SIG-M5 (cell line): Measurements from ENCODE around the gene KIF15.
"Not testable (repeated sequence)": the region's sequence is repeated elsewhere in the genome, so short reads cannot be mapped to it uniquely, and the experiment has no call there.

ENCODE experiments used
- DNase-seq: peaks from one replicate; lab custom pipeline; 2025; lab: John Stamatoyannopoulos, UW

KIF15 gene

DNA sequence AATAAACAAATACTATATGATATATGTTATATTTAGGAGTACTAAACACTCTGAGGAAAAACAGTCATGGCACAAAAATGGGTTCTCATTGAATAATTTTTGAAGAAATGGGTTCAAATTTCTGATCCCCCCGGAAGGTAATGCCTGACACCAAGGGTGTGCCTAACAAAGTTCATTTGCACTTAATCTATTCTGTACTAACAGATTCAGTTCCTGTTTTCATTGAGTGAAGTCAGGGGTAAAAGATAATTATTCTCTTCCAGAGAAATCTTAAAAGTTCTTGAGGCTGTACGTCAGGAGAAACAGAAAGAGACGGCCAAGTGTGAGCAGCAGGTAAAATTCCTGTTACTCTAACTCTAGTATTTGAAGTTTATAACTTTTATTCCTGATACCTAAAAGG lies 65.6 kb downstream of the KIF15 start:
- no peak for DNase-seq

DNA sequence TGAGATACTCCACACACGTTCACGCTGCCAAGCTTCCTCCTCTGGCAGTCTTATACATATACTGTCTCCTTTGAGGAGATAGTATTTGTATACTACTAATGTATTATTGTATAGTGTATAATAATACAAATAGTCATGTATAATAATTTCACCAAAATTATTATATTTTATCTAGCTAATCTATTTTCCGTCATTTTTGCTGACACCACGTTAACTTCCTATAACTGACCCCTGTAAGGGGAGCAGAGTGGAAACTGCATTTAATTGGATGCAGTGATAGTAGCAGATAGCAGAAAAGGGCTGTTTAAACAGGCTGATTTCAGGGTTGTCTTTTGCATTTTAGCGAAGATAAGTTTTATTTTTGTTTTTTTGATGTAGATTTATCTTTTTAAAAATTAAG lies 69.6 kb downstream of the KIF15 start:
- no peak for DNase-seq

DNA sequence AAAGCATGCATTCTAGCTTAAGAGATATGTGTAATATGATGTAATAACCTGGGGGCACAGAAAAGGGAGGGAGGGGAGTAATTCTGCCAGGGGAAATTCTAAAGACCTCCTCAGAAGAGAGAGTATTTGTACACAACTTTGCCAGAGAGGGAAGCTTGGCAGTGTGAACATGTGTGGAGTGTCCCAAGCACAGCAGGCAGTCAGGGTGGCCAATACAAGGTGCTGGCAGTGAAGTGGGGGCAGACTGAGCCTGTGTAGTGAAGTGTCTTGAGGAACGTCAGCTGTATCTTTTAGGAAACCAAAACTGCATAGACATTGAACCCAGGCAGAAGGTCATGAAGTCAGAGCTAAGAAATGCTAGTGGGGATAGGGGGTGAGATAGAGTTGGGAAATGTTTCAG lies 70.4 kb downstream of the KIF15 start:
- no peak for DNase-seq

DNA sequence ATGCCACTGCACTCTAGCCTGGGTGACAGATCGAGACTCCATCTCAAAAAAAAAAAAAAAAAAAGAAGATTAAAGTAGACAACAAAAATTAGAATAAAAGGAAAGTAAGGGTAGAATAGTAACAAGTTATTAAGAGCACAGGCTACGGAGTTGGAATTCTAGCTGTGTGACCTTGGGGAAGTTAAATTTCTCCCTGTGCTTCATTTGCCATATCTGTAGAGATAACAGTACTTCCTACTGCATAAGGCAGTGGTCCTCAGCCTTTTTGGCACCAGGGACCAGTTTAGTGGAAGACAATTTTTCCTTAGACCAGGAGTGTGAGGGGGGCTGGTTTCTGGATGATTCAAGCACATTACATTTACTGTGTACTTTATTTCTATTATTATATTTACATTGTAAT lies 71.4 kb downstream of the KIF15 start:
- DNase-seq: no peak

DNA sequence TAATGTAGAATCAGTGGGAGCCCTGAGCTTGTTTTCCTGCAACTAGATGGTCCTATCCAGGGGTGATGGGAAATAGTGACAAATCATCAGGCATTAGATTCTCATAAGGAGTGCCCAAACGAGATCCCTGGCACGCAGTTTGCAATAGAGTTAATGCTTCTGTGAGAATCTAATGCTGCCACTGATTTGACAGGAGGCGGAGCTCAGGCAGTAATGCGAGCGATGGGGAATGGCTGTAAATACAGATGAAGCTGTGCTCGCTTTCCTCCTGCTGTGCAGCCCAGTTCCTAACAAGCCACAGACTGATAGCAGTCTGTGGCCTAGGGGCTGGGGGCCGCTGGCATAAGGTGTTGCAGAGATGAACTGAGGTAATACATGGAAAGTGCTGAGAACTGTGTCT lies 71.8 kb downstream of the KIF15 start:
- no peak for DNase-seq

DNA sequence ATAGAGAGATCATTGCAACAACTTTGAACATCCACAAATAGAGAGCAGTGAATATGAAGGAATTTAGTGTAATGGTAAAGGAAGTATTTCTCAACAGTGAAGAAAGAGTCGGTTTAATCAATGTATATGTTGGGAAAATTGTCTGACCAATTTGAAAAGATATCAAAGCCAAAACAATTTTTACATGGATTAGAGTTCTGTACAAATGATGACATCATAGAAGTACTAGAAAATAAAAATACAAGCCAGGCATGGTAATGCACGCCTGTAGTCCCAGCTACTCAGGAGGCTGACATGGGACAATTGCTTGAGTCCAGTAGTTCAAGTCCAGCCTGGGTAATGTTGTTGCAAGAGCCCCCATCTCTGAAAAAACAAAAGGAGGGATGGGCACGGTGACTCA lies 74.1 kb downstream of the KIF15 start:
- no peak for DNase-seq

DNA sequence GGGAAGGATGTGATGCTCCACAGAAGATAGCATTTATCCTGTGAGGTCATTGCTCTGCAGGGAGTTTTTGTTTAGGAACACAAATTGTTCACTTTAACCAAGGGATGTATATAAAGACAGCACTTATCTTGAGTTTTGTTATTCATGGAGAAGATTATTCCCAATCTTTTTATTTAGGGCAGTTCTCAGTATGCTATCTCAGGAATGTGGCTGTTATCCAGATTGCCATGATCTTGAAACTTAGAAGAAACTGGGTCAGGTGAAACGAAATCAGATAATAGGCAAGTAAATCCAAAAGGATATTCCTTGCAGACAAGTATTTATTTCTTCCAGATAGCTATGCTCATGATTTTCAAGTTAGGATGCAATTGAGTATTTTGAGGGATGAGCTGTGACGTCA lies 80.8 kb downstream of the KIF15 start:
- no peak for DNase-seq

DNA sequence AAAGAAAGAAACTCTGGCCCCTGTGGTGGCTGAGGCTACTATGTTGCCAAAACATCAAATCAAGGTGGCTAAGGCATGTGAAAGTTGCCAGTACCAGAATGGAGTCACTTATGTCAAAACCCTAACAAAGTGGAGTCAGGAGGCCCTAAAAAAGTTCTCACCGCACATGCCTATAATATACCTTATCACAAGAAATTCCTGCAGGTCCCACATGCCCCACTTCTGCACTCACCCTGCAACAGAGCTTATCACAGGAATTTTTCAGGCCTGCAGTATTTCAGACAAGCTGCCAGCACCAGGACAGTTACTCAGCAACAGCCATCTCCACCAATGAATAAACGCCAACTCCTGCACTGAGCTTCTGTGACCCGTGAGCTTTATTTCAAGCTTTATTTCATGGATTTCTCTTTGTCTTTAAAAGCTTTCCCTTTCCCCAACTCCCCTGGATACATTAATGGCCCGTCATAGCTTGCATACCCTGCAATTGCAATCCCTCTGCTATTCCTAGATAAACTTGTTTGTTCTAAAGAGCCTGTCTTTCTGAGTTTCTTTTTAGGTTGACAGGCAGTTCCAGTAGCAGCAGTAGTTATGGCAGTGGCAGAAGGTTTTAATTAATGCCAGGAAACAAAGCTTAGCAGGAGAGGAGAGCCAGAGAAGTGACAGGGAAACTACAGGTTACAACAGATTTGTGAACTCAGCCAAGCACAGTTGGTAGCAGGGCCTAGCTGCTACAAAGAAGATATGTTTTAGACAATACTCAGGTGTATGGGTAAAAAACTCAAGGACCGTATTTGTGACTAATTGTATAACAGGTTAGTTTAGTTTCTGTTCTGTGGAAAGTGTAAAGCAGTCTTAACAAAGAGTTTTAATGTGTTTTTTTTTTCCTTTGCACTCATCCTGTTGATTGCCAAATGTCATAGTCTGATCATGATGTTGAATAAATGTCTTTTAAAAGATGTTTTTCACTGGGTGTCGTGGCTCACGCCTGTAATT lies 84.2 kb downstream of the KIF15 start:
- no peak for DNase-seq

DNA sequence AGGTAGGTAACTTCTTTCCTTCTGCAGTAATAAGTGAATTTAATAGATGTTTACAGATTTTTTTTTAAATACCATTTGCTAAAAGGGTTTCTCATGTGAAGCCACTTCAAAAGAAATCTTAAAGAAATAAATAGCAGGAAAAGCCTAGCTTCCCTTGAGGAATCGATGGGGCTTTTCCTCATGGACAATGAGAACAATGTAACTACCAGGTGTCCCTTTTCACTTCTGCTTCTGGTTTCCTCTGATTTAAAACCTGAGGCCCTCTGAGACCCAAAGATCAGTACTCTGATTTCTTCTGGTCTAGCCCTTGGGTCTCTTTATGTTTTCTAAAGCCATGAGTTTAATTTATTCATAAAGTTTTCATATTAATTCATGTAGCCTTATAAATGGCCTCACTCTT lies 87.0 kb downstream of the KIF15 start:
- DNase-seq: no peak

DNA sequence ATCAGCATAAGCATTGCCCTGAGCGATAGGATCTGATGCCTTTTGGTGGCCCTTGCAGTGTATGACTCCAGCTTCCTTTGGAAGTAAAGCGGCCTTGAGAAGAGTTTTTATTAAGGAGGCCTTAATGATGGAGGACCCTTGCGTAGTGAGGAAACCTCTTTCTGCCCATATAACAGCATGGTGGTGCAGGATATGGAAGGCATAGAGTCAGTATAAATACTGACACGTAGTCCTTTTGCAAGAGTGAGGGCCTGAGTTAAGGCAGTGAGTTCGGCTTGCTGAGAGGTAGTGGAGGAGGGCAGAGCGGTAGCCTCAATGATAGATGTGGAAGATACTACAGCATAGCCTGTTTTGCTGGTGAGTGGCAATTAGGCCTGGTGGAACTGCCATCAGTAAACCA lies 95.1 kb downstream of the KIF15 start:
- DNase-seq: not testable (repeated sequence)

DNA sequence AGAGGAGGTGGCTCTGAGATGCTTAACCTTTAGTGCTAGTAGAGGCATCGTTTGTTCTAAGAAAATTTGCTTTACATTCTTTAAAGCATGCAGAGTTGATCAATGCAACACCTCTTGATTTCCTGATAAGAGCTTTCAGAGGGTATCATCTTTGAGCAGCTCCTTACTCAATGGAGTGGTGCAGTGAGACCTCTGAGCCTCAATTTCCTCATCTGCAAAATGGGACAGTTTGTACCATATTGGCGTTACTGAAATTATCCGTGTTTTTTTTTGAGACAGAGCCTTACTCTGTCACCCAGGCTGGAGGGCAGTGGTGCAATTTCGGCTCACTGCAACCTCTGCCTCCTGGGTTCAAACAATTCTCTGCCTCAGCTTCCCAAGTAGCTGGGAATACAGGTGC lies 98.5 kb downstream of the KIF15 start:
- DNase-seq: no peak

DNA sequence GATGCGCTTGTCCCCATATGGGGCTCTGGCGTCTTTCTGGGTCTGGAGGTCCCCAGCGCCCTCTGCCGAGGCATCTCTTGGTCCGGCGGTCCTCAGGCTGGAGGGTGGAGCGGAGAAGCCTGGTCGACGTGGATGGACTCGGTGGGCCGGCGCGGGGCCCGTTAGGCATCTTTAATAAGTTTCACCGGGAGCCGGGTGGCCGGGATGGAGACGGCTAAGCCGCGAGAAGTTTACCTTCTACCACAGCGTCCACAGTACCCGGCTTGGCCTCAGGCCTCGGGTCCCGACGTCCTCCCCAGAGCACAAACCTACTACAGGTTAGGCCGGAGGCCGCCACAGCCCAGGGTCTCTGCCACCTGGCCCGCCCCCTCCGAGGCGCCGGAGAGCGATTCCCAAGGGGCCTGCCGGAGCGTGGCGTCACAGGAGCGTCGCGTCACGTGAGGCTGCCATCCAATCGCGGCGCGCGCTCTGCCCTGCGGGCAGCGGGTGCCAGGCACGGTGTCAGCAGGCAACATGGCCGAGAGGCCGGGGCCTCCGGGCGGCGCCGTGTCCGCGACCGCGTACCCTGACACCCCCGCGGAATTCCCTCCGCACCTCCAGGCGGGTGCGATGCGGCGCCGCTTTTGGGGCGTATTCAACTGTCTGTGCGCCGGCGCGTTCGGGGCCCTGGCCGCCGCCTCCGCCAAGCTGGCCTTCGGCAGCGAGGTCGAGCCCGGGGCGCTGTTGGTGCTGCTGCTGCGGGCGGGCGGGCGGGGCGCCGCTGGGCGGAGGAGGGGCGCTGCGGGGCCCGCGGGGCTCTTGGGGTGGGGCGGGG lies 100.0 kb downstream of the KIF15 start, which contains the start of gene TMEM42:
TSS of gene TMEM42 (plus strand) at position 501 of the 814 bp plus-strand sequence. CDS start at position 514, 13 bp downstream.
- DNase-seq: no peak

DNA sequence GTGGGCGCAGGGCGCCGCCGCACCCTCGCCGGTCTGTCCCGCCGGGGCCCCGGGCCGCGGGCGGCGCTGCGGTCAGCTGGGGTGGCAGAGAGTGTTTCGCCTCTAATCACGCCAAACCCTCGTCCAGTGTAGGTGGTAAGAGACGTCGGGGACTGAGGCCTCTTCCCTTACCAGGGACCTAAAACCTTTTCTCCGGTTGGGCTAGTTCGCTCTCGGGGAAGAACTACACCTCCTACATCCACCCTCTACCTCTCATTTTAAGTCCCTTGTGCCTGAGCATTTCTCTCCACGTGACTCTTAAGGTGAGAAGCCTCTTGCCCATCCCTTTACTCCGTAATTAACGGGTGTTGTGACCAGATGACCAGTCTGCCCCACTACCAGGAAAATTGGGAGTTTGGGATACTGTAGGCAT lies 100.6 kb downstream of the KIF15 start:
- no peak for DNase-seq

DNA sequence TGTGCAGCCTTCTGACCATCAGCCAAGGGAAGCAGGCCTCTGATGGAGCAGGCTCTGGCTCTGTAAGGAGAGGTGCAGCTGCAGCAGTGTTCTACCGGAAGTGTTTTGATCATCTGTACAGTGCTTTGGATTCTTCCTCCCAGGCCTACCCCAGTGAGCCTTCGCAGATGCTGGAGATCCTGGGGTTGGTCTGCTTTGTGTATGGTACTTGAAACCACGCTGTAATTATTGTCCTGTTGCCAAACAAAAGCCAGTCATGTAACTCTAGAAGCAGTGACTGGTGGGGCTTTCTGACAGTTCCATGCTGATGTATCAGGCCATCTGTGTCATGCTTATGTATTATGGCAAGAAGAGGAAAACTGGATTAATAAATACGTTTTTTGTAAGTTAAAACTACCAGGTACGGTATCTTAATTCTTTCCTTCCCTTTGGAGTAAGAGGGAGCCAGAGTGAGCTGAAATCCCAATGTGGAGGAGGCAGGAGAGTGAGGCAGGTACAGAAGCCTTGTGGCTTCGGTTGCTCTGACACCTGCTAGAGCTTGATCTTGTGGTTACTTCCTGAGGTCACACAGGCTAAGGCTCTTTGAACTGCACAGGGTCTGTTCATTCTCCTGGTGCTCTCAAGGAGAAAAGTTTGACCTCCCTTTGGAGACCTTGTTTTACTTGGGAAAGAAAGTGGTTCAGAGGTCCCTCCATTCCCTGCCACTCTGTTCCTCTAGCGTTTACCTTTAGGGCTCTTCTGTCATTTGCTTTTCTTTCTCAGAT lies 103.9 kb downstream of the KIF15 start:
- DNase-seq: no peak

DNA sequence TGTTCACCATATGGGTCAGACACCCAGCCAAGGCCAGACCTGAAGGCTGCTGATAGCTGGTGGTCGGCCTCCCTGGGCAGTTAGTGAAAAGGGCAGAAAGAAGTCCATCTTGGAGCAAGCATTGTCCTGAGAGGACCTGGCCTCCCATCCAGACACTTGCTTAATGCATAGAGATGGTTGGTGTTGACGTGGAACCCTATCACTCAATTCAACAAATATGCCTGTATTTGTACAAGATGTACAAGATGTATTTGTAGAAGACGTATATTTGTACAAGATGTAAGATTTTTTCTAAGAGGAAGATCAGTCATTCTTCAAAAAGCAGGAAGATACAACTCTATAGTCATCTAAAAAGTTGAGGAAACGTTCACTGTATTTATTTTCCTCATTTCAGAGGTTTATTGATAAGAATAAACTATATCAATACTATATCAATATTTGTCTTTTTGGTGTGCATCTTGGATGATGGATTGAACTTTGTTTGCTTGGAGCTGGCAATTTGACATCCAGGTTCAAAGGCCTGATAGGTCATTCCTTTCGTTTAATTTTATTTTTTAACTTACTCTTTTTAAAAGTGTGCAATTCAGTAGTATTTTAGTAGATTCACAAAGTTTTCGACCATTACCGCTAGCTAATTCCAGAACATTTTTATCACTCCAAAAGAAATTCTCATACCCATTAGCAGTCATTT lies 106.0 kb downstream of the KIF15 start:
- DNase-seq: no peak

DNA sequence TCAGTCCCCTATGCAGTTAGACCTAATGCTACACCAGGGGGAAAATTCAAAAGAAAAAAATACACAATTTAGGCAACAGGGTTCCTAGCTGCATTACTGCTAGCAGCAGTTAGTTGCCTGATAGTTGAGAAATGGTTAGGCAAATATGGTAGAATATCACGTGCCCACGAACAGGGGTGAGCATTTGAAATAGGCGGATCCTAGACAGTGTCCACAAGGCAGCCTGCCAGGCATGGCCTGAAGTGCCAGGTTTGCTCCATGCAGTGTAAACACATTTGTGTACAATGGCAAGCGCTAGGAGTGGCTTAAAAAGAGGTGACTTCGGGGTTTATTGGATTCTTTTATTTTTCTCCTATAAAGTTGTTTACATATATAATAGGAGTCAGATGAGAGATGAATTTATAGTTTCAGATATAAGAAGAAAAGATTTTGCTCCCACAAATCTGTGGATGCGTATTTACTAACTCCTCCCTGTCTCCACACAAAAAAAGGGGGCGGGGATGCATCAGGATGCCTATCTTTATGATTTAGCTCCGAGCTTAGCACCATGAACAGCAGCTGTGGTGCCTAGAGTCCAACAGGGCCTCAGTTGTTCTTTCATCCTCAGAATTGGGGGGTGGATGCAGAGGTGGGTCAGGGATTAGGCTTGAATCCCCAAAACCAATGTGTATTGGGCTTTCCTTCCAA lies 108.9 kb downstream of the KIF15 start:
- no peak for DNase-seq

DNA sequence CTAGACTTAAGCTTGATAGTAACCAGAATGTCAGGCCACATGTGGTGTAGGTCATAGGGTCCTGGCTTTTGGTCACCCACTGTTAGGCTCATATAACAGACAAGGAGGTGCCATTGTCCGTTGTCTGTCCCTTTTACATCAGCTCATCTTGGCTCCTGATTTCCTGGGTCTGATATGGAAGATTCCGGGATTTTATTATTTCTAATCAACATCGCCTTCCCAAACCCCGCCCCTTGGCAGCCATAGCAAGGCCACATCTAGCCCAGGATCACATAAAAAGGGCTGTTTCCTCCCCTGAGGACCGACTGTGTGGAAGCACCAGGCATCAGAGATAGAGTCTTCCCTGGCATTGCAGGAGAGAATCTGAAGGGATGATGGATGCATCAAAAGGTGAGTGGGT lies 112.7 kb downstream of the KIF15 start, which contains the start of gene TGM4:
TSS of gene TGM4 (plus strand) at position 301 of the 400 bp plus-strand sequence. CDS start at position 372, 71 bp downstream.
- no peak for DNase-seq

DNA sequence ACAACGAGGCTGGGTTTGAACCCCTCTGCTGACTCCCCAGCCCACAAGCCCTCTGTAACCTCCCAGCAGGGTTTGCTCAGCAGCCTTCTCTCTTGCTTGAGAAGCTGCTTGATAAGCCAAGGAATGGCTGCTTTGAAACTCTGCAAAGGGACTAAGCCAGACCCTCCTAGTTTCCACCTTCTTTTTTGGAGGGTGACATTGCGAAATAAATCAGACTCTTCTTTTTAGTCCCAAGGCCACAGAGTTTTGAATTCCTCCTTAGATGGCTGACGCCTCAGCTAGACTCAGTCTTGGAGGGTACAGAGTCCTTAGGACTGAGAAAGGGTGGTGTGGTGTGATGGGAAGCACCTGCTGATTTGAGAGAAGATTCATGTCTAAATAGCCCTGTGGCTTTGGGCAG lies 114.0 kb downstream of the KIF15 start:
- no peak for DNase-seq

DNA sequence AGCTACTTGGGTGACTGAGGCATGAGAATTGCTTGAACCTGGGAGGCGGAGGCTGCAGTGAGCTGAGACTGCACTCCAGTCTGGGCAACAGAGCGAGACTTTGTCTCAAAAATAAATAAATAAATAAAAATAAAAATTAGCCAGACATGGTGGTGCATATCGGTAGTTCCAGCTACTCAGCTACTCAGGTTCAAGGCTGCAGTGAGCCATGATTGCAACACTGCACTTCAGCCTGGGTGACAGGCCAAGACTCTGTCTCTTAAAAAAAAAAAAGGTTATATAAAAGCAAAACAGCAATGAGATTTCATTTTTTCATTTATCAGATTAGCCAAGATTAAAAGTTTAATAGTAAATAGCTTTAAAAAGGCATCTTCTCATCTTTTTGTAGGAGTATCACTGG lies 115.7 kb downstream of the KIF15 start:
- DNase-seq: no peak

DNA sequence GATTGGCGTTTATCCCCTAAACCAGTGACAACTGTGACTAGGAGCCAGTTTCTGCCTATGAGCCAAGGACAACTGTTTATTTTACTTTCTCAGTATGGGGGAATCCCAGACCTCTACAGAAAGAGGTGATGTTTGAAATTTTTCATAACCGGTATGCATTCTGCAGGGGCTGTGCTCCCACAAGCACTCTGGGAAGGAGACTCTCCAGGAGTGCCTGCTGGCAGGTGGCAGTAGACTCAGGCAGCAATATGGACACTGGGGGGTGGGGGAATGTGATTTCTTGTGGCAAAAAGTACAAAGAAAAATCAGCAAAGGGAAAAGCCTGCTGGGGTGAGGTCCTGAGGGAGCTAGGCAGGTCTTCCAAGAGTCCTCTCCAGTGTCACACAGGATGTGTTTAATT lies 118.7 kb downstream of the KIF15 start:
- DNase-seq: no peak
